ENCODE measurements around the gene ZNF77. TPM values are rescaled to one million over a fixed set of nuclear protein-coding genes. Genes with fewer than 3 reads are reported as not detected.

Gene ZNF77
- total and polyA plus RNA-seq, 10 of the 15 experiments (the other 5 are each of a cell fraction or from before 2014, with no cell fraction given) = 1.9 to 4.7 (median 3.0) TPM

- TF ChIP-seq E4F1 (IDR thresholded peaks at IDR 0.05; ENCODE audit: borderline replicate concordance, partially characterized antibody) = peak; percentile 13
- 0 out of 2 replicates have a peak, but pooled peaks have one; percentile 36 for TF ChIP-seq TCF3 (IDR thresholded peaks at IDR 0.05; ENCODE audit: borderline replicate concordance, insufficient read depth, low read depth, low read length)
- TF ChIP-seq TAF1 (IDR thresholded peaks at IDR 0.05; ENCODE audit: borderline replicate concordance, low read depth, low read length) = peak; percentile 57; the same call in 1 of the 2 replicates
- TF ChIP-seq, protein P1, sequence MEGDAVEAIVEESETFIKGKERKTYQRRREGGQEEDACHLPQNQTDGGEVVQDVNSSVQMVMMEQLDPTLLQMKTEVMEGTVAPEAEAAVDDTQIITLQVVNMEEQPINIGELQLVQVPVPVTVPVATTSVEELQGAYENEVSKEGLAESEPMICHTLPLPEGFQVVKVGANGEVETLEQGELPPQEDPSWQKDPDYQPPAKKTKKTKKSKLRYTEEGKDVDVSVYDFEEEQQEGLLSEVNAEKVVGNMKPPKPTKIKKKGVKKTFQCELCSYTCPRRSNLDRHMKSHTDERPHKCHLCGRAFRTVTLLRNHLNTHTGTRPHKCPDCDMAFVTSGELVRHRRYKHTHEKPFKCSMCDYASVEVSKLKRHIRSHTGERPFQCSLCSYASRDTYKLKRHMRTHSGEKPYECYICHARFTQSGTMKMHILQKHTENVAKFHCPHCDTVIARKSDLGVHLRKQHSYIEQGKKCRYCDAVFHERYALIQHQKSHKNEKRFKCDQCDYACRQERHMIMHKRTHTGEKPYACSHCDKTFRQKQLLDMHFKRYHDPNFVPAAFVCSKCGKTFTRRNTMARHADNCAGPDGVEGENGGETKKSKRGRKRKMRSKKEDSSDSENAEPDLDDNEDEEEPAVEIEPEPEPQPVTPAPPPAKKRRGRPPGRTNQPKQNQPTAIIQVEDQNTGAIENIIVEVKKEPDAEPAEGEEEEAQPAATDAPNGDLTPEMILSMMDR (IDR thresholded peaks at IDR 0.05 in 2 of 3, conservative IDR thresholded peaks at IDR 0.05 in 1 of 3; ENCODE audit: control insufficient read depth in 2 of 3, extremely low read depth in 1 of 3, insufficient read depth in 1 of 3, low read depth in 3 of 3, low read length in 3 of 3) = no peak
- 0 out of 2 replicates have a peak, but pooled peaks have one; percentile 46 for TF ChIP-seq YY1 (IDR thresholded peaks at IDR 0.05; ENCODE audit: low read depth, low read length)
- TF ChIP-seq MEF2B (IDR thresholded peaks at IDR 0.05; ENCODE audit: partially characterized antibody, poor library complexity, severe bottlenecking) = peak; percentile 49
- TF ChIP-seq GATAD2B (conservative IDR thresholded peaks at IDR 0.05; ENCODE audit: low read depth) = peak; percentile 79; the same call in 1 of the 2 replicates
- TF ChIP-seq KDM1A (IDR thresholded peaks at IDR 0.05; ENCODE audit: borderline replicate concordance) = no peak
- no peak for TF ChIP-seq MLLT1 (IDR thresholded peaks at IDR 0.05)
- TF ChIP-seq, protein P2, sequence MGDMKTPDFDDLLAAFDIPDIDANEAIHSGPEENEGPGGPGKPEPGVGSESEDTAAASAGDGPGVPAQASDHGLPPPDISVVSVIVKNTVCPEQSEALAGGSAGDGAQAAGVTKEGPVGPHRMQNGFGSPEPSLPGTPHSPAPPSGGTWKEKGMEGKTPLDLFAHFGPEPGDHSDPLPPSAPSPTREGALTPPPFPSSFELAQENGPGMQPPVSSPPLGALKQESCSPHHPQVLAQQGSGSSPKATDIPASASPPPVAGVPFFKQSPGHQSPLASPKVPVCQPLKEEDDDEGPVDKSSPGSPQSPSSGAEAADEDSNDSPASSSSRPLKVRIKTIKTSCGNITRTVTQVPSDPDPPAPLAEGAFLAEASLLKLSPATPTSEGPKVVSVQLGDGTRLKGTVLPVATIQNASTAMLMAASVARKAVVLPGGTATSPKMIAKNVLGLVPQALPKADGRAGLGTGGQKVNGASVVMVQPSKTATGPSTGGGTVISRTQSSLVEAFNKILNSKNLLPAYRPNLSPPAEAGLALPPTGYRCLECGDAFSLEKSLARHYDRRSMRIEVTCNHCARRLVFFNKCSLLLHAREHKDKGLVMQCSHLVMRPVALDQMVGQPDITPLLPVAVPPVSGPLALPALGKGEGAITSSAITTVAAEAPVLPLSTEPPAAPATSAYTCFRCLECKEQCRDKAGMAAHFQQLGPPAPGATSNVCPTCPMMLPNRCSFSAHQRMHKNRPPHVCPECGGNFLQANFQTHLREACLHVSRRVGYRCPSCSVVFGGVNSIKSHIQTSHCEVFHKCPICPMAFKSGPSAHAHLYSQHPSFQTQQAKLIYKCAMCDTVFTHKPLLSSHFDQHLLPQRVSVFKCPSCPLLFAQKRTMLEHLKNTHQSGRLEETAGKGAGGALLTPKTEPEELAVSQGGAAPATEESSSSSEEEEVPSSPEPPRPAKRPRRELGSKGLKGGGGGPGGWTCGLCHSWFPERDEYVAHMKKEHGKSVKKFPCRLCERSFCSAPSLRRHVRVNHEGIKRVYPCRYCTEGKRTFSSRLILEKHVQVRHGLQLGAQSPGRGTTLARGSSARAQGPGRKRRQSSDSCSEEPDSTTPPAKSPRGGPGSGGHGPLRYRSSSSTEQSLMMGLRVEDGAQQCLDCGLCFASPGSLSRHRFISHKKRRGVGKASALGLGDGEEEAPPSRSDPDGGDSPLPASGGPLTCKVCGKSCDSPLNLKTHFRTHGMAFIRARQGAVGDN (IDR thresholded peaks at IDR 0.05) = no peak
- TF ChIP-seq ETV6 (conservative IDR thresholded peaks at IDR 0.05 in 1 of 2, IDR thresholded peaks at IDR 0.05 in 1 of 2; ENCODE audit: borderline replicate concordance in 1 of 2, low read depth in 1 of 2) = no peak
- peak; percentile 86; the same call in 1 of the 2 replicates for TF ChIP-seq HDGF (IDR thresholded peaks at IDR 0.05)
- TF ChIP-seq, protein P3, sequence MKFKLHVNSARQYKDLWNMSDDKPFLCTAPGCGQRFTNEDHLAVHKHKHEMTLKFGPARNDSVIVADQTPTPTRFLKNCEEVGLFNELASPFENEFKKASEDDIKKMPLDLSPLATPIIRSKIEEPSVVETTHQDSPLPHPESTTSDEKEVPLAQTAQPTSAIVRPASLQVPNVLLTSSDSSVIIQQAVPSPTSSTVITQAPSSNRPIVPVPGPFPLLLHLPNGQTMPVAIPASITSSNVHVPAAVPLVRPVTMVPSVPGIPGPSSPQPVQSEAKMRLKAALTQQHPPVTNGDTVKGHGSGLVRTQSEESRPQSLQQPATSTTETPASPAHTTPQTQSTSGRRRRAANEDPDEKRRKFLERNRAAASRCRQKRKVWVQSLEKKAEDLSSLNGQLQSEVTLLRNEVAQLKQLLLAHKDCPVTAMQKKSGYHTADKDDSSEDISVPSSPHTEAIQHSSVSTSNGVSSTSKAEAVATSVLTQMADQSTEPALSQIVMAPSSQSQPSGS (IDR thresholded peaks at IDR 0.05; ENCODE audit: low read length) = no peak
Observed at GRCh38 chr19:2900296-2901252, 44.2 kb downstream of the ZNF77 start, which contains the start of gene ZNF57 (continued).

All from GM12878 (cell line).